Breast epithelium (tissue), 3 donors: ENCODE results near the gene KCNV2.

Source experiments
- POLR2A ChIP-seq: fragments of 450-650 bp; IDR thresholded peaks from one replicate; pipeline ENCODE4 v1.6.1; 2016; ENCODE audit warnings: antibody characterized with exemption, mild to moderate bottlenecking, moderate library complexity
- POLR2AphosphoS5 ChIP-seq, 3 donors: sonication (generic); formaldehyde crosslinking; IDR thresholded peaks; one replicate each; pipeline ENCODE4 v1.6.1; 2017; ENCODE audit warnings: antibody characterized with exemption in 3 of 3
- TF ChIP-seq, protein P1 (sequence below), 3 donors: fragments of 450-650 bp; IDR thresholded peaks; one replicate each; pipeline ENCODE4 v1.5.1; 2016 to 2017; ENCODE audit warnings: antibody characterized with exemption in 3 of 3, mild to moderate bottlenecking in 3 of 3, moderate library complexity in 3 of 3

DNA sequence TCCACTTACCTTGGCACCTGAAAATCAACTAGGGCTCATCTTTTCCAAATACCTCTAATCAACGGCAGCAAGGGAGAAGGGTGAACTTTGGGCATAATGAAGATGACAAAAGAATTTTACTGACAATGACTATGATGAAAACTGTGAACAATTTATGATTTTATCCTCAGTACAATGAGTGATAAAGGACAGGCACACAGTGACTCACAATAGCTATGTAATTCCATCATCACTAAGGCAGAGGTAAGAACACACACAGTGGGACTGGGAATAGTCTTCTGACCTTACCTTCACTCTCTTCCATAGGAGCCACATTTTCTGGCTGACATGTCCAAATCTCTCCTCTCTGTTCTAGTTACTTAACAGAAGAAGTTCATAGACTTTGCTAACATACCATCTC is 26.1 kb upstream of the KCNV2 start:
- TF ChIP-seq, protein P1, sequence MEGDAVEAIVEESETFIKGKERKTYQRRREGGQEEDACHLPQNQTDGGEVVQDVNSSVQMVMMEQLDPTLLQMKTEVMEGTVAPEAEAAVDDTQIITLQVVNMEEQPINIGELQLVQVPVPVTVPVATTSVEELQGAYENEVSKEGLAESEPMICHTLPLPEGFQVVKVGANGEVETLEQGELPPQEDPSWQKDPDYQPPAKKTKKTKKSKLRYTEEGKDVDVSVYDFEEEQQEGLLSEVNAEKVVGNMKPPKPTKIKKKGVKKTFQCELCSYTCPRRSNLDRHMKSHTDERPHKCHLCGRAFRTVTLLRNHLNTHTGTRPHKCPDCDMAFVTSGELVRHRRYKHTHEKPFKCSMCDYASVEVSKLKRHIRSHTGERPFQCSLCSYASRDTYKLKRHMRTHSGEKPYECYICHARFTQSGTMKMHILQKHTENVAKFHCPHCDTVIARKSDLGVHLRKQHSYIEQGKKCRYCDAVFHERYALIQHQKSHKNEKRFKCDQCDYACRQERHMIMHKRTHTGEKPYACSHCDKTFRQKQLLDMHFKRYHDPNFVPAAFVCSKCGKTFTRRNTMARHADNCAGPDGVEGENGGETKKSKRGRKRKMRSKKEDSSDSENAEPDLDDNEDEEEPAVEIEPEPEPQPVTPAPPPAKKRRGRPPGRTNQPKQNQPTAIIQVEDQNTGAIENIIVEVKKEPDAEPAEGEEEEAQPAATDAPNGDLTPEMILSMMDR (IDR thresholded peaks at IDR 0.05), result no peak
- TF ChIP-seq POLR2A (no peak), POLR2AphosphoS5 (IDR thresholded peaks at IDR 0.05) (no peak)
